Smooth muscle cell of the brain vasculature (primary cell): ENCODE results near the gene XYLT1.
"Not testable (repeated sequence)": the region's sequence is repeated elsewhere in the genome, so short reads cannot be mapped to it uniquely, and the experiment has no call there.

Experiments used
- DNase-seq: peaks from one replicate; pipeline ENCODE4 v3.0.0-alpha.2; 2012; ENCODE audit warnings: low read depth, low spot score

Gene XYLT1

GRCh38 chr16:17483351-17483750 lies 12.6 kb upstream of the XYLT1 start:
- no peak for DNase-seq

GRCh38 chr16:17482341-17482740 lies 11.6 kb upstream of the XYLT1 start:
- not testable (repeated sequence) for DNase-seq

GRCh38 chr16:17481736-17482135 lies 11.0 kb upstream of the XYLT1 start:
- DNase-seq, result no peak

- not testable (repeated sequence) for DNase-seq
Measured at GRCh38 chr16:17477260-17477545, 6.4 kb upstream of the XYLT1 start.

DNA sequence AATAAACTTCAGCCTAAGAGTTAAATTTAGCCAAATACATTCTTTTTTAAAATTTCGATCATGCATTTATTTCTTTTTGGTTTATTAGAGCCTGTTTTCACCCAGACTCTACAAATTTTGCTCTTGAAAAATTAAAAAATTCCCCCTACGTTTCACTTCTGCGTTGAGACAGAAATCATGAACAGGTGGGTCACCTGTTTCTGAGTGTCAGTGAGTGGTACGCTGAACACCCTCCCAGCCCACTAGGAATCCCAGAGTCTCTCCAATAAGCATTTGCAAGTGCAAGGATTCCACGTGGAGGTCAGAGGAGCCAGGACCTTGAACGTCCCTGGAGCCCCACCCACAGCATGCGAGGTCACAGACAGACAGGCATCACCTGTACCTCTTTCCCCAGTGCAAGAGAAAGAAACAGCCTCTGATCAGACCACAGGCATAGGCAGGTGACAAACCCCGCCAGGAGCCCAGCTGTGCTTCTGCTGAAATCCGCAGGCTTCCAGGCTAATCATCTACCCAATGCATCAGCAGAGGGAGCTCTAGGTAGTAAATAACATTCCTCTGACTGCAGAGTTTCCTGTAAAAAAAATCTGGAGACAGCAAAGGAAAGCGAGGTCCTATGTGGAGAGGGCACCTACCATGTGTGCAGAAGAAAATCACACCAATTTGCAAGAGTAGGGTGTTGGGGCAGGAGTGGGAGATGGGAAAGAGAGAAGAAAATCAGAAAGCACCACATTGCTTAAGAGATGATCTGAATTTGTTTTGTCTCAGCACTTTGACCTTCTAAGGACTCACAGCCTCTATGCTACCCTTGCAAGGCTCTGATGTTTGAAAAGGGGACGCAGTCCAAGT lies 5.9 kb upstream of the XYLT1 start:
- DNase-seq, result no peak

DNA sequence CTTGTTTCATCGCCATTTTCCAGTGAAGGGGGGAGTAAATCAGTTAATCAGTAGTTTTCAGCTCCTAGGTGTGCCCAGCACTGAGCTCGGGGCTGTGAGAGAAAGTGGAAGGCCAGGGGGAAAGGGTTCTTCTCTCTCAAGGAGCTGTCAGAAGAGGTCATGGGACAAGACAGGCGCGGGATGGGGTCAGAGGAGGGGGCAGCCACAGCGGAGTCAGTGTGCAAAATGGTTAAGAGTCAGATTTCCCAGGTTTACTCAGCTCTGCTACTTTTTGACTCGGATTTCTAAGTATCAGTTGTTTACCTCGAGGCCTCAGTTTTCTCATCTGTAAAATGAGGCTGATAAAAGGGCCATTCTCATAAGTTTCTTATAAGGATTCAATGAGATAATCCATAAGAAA lies 4.3 kb upstream of the XYLT1 start:
- DNase-seq, result no peak

- no peak for DNase-seq
Measured at GRCh38 chr16:17474572-17474971, 3.8 kb upstream of the XYLT1 start.

DNA sequence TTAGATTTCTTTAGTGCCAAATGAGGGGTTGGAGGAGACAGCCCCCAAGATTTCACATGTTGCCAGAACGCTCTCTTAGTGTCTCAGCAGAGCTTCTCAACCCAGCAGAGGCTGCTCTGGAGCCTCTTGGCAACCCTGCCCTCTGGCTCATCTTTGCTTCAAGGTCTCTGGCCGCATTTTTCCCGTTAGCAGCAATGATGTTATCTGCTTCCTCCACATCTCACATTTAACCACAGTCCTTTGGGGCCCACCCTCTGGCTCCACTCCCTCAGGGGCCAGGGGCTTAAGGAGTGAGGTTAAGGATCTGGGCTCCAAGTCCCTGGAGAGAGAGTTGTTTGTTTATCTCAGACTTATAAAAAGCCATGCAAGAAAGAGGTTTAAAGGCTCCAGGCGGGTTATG lies 3.3 kb upstream of the XYLT1 start:
- no peak for DNase-seq

DNA sequence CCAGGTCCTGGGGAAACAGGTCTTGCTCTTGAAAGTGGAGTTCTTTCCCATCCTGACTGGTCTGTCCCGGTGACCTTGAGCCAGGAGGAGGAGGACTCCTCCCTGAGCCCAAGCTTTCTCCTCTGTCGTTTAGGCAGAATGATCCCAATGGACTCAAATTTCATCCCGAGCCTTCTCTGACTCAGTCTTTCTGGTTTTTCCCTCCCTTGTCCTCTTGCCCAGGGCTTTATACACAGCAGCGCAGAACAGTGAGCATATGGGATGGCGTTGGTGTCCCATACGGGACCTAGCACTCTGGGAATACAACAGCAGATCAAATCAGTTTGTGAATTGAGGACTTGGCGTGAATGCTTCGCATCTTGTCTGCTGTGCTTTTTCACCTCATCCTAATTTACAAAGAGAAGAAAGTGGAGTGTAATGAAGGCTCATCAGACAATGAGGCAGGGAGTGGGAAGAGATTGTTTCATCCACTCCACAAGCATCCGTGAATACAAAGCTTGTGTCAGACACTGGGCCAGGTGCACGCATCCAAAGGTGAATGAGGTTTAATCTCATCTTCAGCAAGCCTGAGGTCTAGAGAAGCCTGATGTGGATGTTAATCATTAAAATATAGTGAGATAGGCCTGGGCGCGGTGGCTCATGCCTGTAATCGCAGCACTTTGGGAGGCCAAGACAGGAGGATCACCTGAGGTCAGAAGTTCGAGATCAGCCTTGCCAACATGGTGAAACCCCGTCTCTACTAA lies 1.1 kb upstream of the XYLT1 start:
- DNase-seq, result no peak

DNA sequence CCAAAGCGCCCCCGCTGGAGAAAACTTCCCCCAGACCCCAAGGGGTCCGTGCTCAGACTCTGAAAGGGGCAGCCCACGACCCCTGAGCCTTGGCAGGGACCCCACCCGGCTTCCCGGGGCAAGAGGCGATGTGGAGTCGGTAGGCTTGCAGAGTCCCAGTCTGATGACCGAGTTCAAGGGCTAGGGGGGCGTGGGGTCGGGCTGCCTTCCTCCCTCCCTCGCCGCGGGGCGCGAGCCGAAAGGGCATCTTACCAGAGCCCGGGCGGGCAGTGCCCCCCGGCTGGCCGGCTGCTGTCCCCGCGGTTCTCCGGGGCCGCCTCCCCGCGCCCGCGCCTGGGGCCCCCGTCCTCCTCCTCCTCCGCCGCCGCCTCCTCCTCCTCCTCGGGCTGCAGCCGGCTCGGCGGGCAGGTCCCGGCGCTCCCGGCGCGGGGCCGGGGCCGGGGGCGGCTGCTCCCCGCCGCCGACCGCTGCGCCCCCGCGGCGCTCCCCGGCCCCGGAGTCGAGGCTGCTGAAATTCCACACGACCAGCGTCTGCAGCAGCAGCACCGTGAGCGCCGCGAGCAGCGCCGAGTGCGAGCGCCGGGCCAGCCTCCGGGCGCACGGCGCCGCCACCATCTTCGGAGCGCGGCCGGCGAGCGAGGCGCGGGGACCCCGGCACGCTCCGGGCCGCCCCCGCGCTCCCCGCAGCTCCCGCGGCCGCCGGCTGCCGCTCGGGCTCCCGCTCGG lies 415 bp downstream of the XYLT1 start:
- no peak for DNase-seq

GRCh38 chr16:17469741-17470181 lies 999 bp downstream of the XYLT1 start:
- DNase-seq, result no peak

DNA sequence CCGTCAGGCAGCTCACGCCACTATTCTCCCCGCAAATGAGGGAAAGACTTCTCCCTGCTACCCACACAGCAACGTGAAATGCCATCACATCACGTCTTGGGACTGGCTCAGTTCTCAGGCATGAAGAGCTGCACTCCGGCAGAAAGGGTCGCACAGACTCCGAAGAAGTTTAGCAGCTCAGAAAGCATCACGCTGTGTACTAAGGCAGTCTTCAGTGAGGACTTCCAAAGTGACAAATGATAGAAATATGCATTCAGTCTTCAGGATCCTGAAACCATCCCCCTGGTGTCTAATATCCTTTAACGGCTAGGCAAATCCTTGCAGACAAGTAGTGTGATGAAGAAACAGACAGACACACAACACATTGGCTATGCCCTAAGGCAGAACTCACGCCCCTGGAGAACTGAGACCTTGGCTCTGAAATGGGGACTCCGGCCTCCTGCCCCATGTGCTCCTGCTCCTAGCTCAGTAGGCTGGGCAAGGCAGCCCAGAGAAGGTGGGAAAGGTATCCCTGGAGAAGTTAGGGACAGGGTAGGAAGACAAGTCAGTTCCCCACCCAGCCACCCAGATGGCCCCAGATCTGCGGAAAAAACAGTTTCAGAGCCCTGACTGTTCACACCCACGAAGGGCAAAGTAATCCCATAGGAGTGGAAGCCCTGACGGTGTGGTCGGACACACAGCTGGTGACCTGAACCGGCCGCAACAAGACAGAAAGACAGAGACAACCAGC lies 1.6 kb downstream of the XYLT1 start:
- DNase-seq, result no peak

DNA sequence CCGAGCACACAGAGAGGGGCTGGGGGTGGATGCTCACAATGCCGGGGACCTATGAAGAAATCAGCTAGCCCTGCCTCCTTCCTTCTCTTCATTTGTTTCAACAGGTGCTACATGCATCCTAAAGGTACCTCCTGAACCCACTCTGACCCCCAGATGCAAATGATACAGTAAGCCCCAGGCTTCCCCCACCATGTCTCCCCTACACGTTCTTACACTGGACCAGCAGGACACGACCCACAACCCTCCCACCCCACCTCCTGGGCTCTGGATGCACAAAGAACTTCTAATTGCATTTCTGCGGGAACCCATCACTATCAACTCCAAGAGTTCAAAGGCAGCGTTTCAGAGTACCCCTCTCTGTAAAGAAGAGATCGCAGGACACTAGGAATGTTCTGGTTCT lies 2.1 kb downstream of the XYLT1 start:
- no peak for DNase-seq

- DNase-seq, result no peak
Measured at GRCh38 chr16:17467923-17468540, 2.7 kb downstream of the XYLT1 start.

GRCh38 chr16:17466876-17467275 lies 3.9 kb downstream of the XYLT1 start:
- no peak for DNase-seq

- no peak for DNase-seq
Measured at GRCh38 chr16:17465460-17465859, 5.3 kb downstream of the XYLT1 start.

DNA sequence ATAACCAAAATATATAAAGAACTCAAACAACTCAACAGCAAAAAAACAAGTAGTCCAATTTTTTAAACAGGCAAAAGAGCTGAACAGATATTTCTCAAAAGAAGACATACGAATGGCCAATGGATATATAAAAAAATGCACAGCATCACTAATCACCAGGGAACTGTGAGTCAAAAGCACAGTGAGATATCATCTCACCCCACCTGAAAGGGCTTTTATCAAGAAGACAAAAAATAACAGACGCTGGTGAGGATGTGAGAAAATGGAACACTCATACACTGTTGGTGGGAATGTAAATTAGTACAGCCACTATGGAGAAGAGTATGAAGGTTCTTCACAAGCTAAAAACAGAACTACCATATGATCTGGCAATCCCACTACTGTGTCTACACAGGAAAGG lies 7.4 kb downstream of the XYLT1 start:
- no peak for DNase-seq

- no peak for DNase-seq
Measured at GRCh38 chr16:17461951-17462729, 8.6 kb downstream of the XYLT1 start.

DNA sequence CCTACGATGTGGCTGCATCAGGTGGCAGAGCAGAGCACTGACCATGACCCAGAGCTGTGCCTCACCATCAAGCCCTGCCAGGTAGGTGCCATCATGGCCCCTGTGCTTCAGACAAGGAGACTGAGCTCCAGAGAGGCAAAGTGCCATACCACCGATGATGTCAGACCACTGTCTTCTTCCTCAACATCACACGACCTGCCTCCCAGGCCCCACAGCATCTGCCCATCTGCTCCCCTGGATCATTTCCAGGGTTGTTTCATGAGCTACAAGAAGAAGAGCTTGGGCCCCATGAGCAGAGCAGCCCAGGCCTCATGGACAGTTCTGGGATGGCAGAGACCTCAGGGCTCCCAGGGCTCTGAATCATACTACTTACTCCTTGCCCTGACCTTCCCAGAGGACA lies 9.9 kb downstream of the XYLT1 start:
- DNase-seq, result no peak

- DNase-seq, result no peak
Measured at GRCh38 chr16:17459903-17460521, 10.7 kb downstream of the XYLT1 start.
